ENCODE data around the gene KRTAP19-8.

KRTAP19-8 gene

GRCh38 chr21:30997541-30997940 is 40.7 kb downstream of the KRTAP19-8 start:
- H3K4me3 ChIP-seq (ENCODE audit: low read length) = no peak overlapping the region
- TF ChIP-seq, protein P1, sequence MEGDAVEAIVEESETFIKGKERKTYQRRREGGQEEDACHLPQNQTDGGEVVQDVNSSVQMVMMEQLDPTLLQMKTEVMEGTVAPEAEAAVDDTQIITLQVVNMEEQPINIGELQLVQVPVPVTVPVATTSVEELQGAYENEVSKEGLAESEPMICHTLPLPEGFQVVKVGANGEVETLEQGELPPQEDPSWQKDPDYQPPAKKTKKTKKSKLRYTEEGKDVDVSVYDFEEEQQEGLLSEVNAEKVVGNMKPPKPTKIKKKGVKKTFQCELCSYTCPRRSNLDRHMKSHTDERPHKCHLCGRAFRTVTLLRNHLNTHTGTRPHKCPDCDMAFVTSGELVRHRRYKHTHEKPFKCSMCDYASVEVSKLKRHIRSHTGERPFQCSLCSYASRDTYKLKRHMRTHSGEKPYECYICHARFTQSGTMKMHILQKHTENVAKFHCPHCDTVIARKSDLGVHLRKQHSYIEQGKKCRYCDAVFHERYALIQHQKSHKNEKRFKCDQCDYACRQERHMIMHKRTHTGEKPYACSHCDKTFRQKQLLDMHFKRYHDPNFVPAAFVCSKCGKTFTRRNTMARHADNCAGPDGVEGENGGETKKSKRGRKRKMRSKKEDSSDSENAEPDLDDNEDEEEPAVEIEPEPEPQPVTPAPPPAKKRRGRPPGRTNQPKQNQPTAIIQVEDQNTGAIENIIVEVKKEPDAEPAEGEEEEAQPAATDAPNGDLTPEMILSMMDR (IDR thresholded peaks at IDR 0.05; ENCODE audit: insufficient read depth, low read depth, low read length, missing control alignments) = no peak
- DNase-seq (ENCODE audit: low read depth) = no peak

DNA sequence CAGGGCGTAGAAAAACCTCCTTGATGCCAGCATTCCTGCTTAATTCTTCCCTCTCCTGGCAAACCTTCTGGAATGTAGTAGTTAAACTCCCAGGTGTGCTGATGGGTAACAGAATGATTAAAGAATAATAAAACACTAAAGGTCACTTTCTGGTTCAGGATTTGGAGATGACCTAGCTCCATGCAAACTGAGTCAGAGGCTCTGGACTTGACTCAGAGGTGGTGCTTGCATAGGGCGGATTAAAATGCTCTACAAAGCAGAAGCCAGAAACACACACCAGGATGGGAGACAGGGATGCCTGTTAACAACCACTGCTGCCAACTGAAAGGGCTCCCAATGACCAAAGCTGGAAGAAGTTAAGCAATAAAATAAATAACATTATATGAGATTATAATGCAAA is 41.5 kb downstream of the KRTAP19-8 start:
- no peak for DNase-seq (ENCODE audit: low read depth)
- TF ChIP-seq, protein P1 (IDR thresholded peaks at IDR 0.05; ENCODE audit: insufficient read depth, low read depth, low read length, missing control alignments) = no peak
- H3K4me3 ChIP-seq (ENCODE audit: low read length) = no peak overlapping the region

DNA sequence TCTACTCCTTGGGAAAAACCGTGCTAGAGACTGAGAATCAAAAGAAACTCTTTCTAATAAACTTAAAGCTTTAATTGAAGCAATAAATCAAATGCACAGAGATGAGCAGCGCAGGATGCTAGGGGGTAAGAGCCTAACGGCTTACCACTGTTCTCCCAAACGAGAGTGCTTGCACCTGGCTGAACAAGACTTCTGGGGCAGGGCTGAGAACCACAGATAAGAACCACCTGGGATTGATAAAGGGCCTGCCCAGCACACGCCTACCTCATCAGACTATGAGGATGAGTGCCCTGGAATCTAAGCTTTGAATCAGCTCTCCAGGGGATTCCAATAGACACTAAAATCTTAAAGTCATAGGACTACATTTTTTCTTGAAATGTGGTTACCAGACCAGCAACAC is 43.3 kb downstream of the KRTAP19-8 start:
- no peak overlapping the region for H3K4me3 ChIP-seq (ENCODE audit: low read length)
- no peak for DNase-seq (ENCODE audit: low read depth)
- TF ChIP-seq, protein P1 (IDR thresholded peaks at IDR 0.05; ENCODE audit: insufficient read depth, low read depth, low read length, missing control alignments) = no peak

DNA sequence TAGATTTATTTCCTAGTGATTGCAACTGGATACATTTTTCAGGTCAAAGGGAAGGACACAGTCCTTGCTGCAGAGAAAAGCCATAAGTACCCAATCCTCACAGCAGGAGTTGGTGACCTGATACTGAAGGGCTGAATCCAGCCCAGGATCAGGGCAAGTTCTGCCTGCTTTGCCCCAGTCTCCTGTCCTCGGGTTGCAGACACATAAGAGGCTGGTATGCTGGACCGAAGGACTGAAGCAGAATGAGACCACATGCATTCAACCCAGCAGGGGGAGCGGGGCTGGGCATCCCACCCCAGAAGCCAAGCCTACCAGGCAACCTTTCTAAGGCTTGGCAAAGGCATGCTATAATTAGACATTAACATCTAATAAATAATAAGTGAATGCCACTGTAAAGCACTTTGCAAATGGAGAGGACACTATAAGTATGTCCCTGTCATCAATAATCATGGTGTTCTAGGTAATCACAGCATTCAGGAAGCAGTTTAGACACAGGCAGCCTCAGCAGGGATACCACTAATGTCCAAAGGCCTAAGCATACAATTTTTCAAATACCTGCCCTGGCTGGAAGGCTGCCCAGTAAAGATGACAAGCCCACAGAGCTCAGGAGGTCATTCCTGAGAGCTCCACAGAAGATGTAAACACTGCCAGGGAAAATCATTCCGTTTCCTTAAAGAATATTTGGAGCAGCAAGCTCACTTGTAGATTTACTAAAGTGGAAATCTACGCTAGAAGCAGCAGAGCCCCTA is 47.6 kb downstream of the KRTAP19-8 start:
- no peak overlapping the region for H3K4me3 ChIP-seq (ENCODE audit: low read length)
- DNase-seq (ENCODE audit: low read depth) = no peak

GRCh38 chr21:30988706-30989105 is 49.6 kb downstream of the KRTAP19-8 start:
- no peak overlapping the region for H3K4me3 ChIP-seq (ENCODE audit: low read length)
- no peak for DNase-seq (ENCODE audit: low read depth)
- TF ChIP-seq, protein P1 (IDR thresholded peaks at IDR 0.05; ENCODE audit: insufficient read depth, low read depth, low read length, missing control alignments) = no peak

More for the DNA sequence above, 47.6 kb downstream of the KRTAP19-8 start:
- TF ChIP-seq, protein P1 (IDR thresholded peaks at IDR 0.05; ENCODE audit: insufficient read depth, low read depth, low read length, missing control alignments) = no peak

All from epithelial cell of esophagus (primary cell).